Stimulated activated CD4-positive, alpha-beta T cell treated with anti-CD3 and anti-CD28 coated beads, Interleukin-2, amount 100 ng/mL, for 24 hours (primary cell): ENCODE measurements around the gene RHBDD3.

Experiments used
- DNase-seq, 2 donors: peaks; one replicate each; pipeline ENCODE4 v3.0.0-alpha.2; 2020

The RHBDD3 gene

DNA sequence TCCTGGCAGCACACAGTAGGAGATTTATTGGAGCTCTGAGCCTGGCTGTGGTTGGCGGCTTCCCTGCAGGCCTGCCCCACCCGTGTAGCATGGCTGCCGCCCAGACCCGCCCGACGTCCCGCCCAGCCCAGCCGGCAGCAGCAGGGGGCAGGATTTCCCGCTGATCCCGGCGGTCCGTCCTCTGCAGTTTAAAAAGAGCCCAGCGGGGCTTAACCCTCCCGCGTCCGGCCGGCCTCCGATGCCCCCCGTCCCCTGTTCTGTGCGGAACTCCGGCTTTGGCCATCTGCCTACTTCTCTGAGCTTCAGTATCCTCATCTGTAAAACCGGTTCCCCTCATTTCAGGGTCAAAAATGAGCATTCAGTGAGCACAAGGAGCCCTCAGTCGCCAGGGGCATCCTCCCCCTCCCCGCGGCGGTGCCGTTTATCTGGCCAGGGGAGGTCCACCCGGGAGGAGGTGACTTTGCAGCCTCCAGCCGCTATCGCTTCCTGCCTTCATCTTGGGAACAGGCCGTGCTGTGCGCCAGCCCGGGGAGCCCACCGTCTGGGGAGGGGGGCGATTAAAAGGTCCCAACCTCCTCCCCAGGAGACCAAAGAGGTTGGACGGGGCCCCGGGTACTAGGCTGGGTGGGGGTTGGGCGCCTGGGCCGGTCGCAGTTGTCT is 38.5 kb upstream of the RHBDD3 start, which contains the start of gene GAS2L1:
Gene GAS2L1 (plus strand): TSS at position 476 of the 660 bp plus-strand sequence. CDS start 1,456 bp downstream, outside the sequence.
- DNase-seq = peak; percentile 44 to 65

DNA sequence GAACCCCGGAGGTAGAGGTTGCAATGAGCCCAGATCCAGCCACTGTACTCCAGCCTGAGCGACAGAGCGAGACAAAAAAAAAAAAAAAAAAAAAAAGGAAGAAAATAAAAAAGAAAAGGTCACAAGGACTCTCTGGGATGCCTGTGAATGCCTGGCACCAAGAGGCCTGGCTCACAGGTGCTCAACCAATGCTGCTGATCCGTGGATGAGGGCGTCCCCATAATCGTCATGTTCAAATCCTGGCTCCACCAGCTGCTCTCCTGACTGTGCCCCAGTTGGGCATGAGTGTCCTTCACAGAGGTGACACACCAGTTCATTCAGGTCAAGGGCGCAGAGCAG is 38.0 kb upstream of the RHBDD3 start:
- DNase-seq = no peak

DNA sequence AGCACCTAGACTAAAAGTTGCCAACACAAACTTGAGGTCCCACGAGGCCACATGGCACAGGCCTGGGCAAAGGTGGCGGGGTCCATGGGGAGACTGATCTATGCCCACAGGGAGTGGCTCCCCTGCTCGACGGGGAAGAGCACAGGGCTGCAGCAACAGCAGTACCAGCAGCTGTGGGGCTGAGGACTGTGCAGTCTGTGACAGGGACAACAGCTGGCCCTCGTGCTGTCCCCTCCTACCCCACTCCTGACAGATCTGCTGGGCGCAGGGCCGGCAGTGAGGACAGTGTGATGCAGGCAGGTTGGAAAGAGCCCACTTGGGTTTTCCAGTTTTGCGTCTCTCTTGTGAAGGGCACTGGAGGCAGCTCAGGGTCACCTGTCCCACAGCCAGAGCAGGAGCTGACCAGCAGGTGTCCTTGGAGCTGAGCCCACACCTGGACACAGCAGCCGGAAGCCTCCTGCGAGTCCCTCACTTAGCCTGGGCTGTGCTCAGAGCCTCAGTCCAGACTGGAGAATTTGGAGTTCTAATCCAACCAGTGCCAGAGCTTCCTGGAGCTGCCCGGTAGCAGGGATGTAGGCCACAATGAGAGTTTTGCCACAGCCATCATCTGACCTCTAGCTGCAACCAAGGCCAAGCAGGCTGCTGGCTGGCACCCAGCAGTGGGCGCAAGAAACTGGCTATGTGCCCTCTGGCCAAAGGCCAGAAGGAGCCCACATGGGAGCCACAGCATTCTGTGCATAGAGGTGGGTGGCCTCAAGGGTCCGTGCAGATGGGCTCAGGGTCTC is 35.1 kb upstream of the RHBDD3 start:
- no peak for DNase-seq

DNA sequence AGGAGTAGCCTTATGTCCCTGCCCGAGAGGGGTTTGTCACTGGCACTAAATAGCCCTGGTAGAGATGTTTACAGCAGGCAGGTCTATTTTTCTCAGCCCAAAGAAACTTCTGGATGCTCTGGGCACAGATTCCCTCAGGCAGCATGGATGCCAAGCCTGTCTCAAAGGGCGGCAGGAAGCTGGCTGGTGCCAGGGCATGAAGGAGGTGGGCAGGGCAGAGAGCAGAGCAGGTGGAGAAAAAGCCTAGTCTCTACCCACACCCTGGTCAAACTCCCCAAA is 34.6 kb upstream of the RHBDD3 start:
- DNase-seq = no peak

DNA sequence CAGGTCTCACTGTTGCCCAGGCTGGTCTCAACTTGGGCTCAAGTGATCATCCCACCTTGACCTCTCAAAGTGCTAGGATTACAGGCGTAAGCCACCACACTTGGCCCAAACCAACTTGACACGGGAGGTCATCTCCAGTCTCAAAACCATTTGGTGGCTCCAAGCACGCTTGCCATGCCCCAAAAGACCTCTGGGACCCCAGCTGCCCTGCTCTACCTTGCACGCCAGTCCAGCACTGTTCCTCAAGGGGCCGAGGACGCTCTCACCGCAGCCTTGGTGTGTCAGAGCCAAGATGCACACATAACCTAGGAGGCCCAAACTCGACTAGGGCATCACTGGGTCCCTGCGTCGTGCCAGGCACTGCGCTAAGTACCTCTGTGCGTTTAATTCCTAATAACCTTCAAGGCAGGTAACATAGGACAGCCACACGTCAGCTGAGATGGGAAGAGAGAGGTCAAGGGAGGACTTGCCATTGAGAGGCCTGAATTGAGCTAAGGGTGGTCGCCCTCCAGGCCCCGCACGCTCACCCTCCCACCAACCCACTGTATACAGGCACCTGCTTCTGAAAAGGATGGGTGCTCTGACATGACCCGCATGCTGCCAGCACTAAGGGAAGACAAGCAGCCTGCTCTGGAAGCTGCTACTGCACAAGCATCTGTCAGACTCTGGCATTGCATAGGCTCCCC is 34.1 kb upstream of the RHBDD3 start:
- DNase-seq = no peak

DNA sequence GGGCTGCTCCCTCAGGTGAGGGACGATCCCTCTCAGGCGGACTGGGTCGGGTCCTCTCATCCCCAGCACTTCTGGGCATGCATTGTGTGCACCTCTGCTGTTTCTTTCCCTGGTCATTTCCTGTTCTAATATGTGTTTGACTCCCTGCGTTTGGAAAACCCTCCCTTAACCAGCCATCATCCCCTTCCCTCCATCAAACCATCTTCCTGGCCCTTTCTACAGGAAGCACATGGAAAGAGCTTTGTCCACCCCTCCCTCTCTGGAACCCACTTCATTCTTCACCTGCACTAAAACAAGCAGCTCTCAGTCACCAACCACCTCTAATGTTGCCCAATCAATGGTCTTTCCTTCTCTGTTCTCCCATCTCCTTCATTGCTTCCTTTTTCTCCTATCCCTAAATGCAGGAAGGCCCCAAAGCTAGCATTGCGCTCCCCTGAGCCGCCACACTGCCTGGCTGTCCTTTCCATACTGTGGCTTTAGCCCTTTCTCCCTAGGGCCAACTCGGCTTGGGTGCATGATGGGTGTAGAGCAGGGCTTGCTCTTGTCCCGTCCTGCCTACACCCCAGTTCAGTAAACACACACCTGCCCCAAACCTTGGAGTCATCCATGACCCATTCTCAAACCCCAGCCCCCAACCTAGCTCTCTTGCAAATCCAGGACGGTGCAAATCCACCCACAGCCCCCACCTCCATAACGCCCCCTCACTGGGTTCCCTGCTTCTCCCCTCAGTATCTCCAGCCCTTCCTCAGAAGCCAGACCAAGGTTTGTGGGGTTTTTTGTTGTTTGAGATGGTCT is 33.2 kb upstream of the RHBDD3 start:
- no peak for DNase-seq

DNA sequence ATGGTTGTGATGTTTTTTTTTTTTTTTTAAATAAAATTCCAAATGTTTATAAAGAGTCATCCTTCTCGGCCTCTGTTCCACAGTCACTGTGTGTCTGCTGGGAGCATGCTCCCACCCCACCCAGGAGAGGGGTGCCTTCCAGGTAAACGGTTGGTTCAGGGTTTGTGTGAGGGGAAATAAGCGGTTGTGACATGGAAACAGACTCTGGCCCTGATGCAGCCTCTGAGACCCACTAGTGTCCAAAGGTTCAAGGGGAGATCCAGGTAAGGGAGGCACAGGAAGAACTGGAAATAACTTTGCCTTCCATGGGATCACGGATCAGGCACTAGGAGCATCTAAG is 32.7 kb upstream of the RHBDD3 start:
- DNase-seq = no peak

DNA sequence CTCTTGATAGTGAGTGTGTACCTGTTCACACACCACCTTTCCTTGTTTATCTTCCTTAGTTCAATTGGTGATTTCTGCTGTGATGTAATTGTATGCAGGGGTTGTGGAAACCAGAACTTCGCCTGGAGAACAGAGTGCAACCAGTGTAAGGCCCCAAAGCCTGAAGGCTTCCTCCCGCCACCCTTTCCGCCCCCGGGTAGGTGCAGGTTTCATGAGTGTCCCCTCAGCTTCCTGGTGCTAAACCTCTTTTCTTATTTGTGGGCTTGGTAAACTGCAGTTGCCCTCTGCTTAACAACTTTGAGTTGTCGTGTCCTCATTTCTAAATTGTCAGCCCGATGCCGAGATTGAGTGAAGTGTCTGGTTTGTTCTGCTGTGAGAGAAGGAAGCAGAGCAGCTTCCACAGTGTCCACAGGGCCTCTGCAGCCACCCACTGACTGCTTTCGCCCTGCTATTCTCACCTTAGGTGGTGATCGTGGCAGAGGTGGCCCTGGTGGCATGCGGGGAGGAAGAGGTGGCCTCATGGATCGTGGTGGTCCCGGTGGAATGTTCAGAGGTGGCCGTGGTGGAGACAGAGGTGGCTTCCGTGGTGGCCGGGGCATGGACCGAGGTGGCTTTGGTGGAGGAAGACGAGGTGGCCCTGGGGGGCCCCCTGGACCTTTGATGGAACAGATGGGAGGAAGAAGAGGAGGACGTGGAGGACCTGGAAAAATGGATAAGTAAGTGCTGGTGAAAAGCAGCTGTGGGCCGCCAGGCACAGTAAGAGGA is 31.5 kb upstream of the RHBDD3 start:
- no peak for DNase-seq

DNA sequence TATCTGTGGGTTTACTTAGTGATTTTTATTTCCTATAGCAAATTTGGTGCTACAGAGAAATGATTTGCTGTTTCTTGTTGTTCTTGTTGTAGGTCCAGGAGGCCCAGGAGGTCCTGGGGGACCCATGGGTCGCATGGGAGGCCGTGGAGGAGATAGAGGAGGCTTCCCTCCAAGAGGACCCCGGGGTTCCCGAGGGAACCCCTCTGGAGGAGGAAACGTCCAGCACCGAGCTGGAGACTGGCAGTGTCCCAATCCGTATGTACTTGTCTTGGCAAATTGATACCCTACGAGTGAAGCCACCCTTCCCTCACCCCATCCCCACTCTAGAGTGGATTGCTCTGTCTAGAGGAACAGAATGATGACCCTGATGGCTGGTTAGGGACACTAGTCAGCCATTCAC is 30.9 kb upstream of the RHBDD3 start:
- DNase-seq = no peak

DNA sequence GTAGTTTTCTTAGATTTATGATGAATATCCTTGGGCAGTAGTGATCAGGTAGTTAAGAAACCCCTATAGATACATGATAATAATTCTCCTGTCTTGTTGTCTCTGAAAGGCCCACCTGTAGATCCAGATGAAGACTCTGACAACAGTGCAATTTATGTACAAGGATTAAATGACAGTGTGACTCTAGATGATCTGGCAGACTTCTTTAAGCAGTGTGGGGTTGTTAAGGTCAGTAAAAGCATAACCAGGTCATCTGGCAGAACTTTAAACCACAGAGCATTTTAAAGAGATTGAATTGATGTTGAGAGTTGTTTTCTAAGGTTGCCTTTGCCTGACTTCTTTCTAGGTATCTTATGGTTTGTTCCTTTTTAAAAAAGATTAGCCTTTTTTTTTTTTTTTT is 24.6 kb upstream of the RHBDD3 start:
- DNase-seq = no peak

DNA sequence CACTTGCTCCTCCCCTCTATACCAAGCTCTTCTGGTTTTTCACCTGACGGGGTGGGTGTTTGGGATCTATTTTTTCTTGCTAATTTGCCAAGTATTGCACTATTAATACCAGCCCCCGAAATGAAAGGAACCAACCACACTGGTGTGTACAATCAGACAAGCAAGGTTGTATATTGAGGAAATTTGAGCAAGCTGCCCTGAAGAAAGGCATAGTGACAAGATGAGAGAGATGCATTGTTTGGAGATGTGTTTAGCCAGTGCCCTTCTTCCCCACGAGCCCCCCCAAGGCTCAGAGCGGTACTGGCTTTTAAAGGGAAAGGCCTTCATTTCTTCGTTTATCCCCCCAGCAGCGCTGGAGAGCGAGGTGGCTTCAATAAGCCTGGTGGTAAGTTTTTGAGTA is 23.4 kb upstream of the RHBDD3 start:
- DNase-seq = no peak

DNA sequence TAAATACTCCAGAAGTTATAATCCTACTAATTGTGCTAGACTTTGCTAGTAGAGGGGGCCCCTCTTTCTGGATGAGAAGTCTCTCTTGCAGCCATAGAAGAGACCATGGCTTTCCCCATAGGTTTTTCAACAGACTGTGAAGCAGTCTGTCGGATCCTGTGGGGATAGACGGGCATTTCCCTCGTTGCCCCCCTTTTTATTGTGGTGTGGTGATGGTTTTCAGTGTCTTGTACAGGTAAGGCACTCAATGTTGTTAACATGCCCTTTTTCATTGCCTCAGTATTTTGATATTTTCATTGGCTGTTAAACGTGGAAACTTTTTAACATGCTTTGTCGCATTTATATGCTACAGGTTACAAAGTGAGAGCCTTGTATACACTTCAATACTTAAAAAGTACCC is 22.3 kb upstream of the RHBDD3 start:
- no peak for DNase-seq

DNA sequence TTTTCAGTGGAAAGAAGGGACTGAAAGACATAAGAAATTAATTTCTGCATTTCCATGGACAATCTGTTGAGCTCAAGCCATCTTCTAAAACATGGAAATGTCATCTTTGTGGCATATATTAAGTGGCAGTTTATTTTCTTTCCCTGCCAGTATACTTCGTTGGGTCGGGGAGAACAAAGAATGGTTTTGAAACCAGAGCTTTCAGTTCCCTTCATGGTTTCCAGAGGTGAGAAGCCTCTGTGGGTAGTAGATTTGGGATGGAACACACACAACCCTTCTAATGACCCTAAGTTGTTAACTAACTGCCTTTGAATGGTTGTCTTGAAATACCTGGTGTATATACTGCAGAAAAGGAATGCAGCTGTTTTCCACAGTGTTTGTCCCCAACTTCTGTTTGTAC is 21.1 kb upstream of the RHBDD3 start:
- no peak for DNase-seq

DNA sequence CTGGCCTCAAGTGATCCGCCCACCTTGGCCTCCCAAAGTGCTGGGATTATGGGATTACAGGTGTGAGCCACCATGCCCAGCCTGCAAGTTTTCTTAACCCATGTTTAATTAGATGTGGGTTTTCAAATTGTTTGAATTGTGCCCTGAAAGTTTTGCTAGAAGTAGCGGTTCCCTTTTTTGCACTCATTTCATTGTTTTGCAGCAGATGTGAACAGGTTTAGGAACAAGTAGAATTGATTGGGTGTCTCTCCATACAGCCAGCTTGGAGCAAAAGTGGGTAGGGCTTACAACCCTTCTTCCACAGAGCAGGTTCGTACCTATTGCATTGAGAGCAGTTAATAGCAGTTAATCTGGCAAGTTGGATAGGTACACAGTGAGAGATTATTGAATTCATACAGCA is 16.4 kb upstream of the RHBDD3 start:
- DNase-seq = no peak

DNA sequence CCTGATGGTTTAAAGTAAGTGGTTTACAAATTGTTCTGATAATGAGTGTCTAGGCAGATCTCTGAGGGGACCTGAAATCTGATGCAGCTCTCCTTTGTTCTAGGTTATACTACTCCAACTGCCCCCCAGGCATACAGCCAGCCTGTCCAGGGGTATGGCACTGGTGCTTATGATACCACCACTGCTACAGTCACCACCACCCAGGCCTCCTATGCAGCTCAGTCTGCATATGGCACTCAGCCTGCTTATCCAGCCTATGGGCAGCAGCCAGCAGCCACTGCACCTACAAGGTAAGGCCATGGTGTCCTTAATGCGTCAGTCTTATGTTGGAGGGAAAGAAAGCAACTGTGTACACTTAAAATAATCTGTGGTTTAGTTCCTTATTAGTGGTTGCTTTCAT is 10.1 kb upstream of the RHBDD3 start:
- no peak for DNase-seq

DNA sequence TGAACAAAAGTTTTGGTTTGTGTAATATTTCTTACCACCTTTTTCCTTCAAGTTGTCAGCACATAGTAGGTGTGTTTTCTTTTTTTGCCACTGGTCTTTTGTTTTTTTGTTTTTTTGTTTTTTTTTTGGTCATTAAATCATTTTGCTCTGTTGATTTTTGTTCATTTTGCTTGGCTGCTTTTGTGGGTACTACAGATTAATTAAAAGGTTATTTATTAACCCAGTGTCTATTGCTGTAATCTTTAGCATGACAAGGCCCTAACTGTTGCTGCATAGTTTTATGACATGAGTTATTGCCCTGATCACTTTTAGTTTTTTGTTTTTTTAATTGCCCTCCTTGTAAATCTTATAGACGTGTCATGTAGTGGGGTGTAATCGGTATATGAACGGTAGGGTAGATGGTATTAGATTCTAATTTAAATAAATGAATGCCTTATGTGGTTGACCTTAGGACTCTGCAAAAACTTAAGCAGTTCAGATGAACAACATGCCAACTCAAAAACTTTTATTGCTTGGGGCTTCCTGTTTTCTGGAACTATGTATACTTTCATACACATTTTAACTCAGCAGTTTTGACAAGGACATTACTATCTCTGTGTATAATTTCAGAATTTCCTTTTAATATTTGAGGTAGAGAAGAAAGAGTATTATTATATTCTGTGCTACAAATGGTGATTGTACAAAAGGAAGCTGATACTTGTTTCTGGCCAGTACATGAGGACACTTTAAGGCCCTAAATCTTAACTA is 8.2 kb upstream of the RHBDD3 start:
- no peak for DNase-seq

DNA sequence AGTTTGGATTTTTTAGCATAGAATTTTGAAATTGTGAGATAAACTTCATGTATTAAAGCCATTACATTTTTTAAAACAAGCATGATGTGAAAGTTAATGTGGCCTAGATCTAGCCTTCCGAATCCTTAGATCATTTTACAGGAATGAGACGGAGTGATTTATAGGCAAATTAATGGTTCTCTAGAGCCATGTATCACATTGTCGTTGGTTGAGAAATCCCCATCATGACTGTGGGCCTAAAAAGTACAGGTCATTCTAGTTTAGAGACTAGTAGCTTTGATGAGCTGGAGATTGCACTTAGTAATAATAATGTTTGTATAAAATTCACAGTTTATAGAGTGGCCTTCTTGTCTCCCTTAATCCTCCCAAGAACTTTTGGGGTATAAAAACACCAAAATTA is 7.4 kb upstream of the RHBDD3 start:
- no peak for DNase-seq

DNA sequence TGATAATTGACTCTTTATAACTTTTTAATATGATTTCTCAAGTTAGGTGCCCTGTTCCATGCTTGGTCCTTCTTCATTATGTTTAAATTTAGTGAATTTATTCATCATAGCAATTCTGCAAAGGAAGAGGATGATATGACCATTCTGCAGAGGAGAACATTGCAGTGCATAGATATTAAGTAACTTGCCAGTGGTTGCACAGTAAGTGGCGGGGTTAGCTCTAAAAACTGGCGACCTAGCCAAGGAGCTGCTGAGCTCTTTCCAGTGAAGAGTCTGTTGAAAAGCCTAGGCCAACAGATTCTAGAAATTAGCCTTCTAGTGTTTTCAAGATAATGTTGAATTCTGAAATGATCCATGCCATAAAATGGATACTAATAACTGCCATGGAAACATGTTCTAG is 4.8 kb upstream of the RHBDD3 start:
- no peak for DNase-seq

DNA sequence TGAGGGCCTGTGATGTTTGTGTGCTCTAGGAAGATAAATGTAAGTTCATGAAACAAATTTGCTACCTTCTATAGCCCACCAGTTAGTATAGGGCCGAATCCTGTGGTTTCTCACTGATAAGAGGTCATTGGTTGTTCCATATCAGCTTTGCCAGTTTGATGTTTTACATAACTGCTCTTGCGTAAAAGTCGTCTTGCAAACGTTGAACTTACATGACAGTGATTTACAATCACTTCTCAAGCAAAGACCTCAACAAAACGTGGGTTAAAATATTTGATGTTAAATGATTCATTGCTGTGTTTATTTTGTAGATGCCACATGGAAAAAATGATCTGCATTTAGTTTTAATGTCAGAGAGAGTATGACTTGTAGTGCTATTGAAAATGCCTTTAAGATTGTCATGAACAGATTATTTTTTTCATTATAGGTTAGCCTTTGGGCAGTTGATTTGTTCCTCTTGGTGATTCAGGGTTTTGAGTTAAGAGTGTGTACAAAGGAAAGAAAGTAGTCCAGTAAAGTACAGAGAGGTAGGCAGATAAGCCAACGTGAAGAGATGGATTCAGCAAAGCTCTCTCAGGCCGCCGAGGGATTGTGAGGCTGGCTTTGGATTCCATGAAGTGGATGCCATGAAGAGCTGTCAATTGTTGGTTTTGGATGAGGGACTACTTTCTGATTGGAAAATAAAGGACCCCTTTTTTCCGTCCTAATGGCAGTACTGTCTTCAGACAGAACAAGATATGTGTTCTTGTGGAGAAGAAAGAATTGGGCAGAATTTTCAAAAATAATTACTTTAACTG is 2.9 kb upstream of the RHBDD3 start:
- DNase-seq = no peak

DNA sequence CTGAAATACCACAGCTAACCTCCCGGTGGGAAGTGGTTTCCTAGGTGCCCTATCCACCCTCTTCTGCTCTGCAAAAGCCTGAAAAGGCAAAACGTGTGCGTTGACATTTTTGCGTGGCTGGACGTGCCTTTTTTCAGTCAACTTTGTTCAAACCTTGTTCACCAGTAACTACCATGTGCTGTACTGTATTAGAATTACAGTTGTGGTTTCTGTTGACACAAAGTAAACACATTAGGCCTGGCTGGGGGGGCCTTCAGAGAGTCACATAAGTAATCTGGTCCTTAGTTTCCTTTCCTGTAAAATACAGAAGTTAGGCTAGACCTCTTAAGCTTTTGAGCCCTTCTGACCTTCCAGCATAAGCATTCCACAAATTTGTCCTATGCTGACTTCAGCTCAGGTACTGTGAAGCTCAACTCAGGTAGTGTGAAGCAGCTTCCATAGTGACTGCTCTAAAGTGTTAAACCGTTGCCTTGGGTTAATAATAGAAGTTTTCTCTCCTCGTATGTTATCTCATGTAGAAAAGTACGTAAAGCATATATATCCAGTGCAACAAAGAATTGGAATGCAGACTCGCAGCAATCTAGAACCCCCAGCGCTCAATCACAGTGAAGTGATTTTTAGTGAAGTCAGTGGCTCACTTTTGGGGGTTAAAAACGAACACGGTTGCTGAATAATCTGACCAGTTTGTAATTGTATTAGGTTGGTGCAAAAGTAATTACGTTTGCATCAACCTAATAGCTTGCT is 2.1 kb upstream of the RHBDD3 start:
- no peak for DNase-seq

DNA sequence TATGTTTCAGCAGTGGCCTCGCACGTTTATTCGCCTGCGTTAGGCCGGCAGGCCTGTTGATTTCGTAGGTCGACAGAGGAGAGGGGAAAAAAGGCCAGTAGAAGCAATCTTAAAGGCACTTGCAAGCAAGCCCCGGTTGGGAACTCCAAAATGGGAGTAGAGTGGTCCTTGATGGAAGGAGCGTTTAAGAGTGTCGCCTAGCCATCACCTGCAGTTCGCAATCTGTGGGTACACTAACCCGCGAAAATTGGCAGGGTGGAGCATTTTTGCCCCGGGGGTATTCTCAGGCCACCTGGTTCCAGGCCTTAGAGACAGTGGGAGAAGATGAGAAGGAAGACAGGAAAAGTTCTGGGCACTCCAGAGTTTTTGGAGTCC is 1.4 kb upstream of the RHBDD3 start:
- DNase-seq = no peak
